MM.1S (cell line): ENCODE measurements around the gene CD109.
"Not testable (repeated sequence)": the region's sequence is repeated elsewhere in the genome, so short reads cannot be mapped to it uniquely, and the experiment has no call there.

ENCODE experiments used
- DNase-seq: peaks from one replicate; pipeline ENCODE4 v3.0.0-alpha.2; 2015
- H2AFZ ChIP-seq: fragments of 300-600 bp; sonication (generic); 2 replicates; pipeline ENCODE4 v1.6.0; 2016; ENCODE audit warnings: antibody characterized with exemption, low read length
- H3F3A ChIP-seq: fragments of 300-600 bp; sonication (generic); 2 replicates; pipeline ENCODE4 v1.6.1; 2016; ENCODE audit warnings: mild to moderate bottlenecking, antibody characterized with exemption, low read length, moderate library complexity, mixed read lengths; ENCODE audit not compliant: insufficient read depth
- H3K27ac ChIP-seq: fragments of 300-600 bp; sonication (generic); 2 replicates; pipeline ENCODE4 v1.5.1; 2016; ENCODE audit warnings: mild to moderate bottlenecking, low read length
- H3K27me3 ChIP-seq: fragments of 300-600 bp; sonication (generic); replicated peaks from 2 replicates; pipeline ENCODE4 v1.6.0; 2016; ENCODE audit warnings: low read length; ENCODE audit not compliant: insufficient read depth
- H3K36me3 ChIP-seq: fragments of 300-600 bp; sonication (generic); replicated peaks from 2 replicates; pipeline ENCODE4 v1.6.1; 2016; ENCODE audit warnings: mild to moderate bottlenecking, low read length, mixed read lengths; ENCODE audit not compliant: insufficient read depth
- H3K4me1 ChIP-seq: fragments of 300-600 bp; sonication (generic); 2 replicates; pipeline ENCODE4 v1.6.1; 2016; ENCODE audit warnings: low read length, mixed read lengths
- H3K4me2 ChIP-seq: fragments of 300-600 bp; sonication (generic); 2 replicates; pipeline ENCODE4 v1.6.0; 2016; ENCODE audit warnings: low read depth, low read length
- H3K4me3 ChIP-seq: fragments of 300-600 bp; sonication (generic); 2 replicates; pipeline ENCODE4 v1.5.1; 2016; ENCODE audit warnings: low read length, mixed read lengths
- H3K79me2 ChIP-seq: fragments of 300-600 bp; sonication (generic); 2 replicates; pipeline ENCODE4 v1.6.1; 2016; ENCODE audit warnings: mixed run types, low read length, mixed read lengths
- H3K9ac ChIP-seq: fragments of 300-600 bp; sonication (generic); 2 replicates; pipeline ENCODE4 v1.6.1; 2016; ENCODE audit warnings: low read length, mixed read lengths
- H3K9me2 ChIP-seq: fragments of 300-600 bp; sonication (generic); replicated peaks from 2 replicates; pipeline ENCODE4 v1.6.1; 2016; ENCODE audit warnings: mild to moderate bottlenecking, low read length, mixed read lengths; ENCODE audit not compliant: insufficient read depth
- H3K9me3 ChIP-seq: fragments of 300-600 bp; sonication (generic); replicated peaks from 2 replicates; pipeline ENCODE4 v1.6.1; 2016; ENCODE audit warnings: mild to moderate bottlenecking, low read length, mixed read lengths; ENCODE audit not compliant: insufficient read depth
- H4K20me1 ChIP-seq: fragments of 300-600 bp; sonication (generic); 2 replicates; pipeline ENCODE4 v1.6.1; 2016; ENCODE audit warnings: mild to moderate bottlenecking, low read length, moderate library complexity, mixed read lengths; ENCODE audit not compliant: insufficient read depth
- EZH2 ChIP-seq: fragments of 300-600 bp; sonication (generic); optimal IDR thresholded peaks from 2 replicates; pipeline ENCODE3; 2017; ENCODE audit warnings: low read depth, mild to moderate bottlenecking, antibody characterized with exemption, low read length, mixed read lengths
- EZH2phosphoT487 ChIP-seq: fragments of 300-600 bp; sonication (generic); IDR thresholded peaks from 2 replicates; pipeline ENCODE4 v1.6.1; 2018; ENCODE audit warnings: antibody characterized with exemption, low read length
- TF ChIP-seq, protein P1 (sequence below): fragments of 300-600 bp; sonication (generic); IDR thresholded peaks from 2 replicates; pipeline ENCODE4 v1.5.1; 2016; ENCODE audit warnings: antibody characterized with exemption, low read length, mixed read lengths

The CD109 gene

DNA sequence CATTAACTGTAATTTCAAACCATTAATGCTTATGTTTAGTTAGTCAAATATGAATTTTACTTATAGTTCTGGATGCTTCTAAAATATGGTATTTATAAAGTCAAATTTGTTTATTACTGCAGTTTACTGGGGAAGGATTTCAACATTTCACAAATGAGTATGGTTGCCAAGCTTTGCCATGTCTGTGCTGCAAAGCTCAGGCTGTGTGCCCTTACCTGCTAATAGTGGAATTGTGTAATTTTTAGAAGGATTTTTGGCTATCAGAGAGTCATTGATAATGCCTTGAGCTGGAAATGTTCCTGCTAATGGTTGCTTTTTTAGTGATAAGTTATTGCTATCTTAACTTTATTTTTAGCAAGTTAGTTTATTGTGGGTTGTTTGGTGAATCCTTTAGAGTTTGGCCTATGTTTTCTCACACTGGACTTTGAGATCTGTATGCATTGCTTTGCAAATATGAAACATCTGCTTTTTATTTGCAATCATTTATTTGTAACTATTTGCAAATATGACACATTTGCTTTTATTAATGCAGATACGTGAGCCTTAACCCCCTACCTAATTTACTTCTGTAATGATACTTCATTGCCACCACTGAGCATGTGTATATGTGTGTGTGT lies 105.8 kb downstream of the CD109 start:
- Histone ChIP-seq H4K20me1 (no peaks in the 10 kb centered on the region), H3K27ac (no peak overlapping the region), H3K79me2 (no peaks in the 10 kb centered on the region), H3K9me2 (no peaks in the 10 kb centered on the region), H3K27me3 (no peaks in the 10 kb centered on the region), H3K4me1 (no peaks in the 10 kb centered on the region), H3K9me3 (no peaks in the 10 kb centered on the region), H2AFZ (no peak overlapping the region), H3K36me3 (no peaks in the 10 kb centered on the region), H3K9ac (no peak overlapping the region), H3F3A (no peaks in the 10 kb centered on the region), H3K4me3 (no peak overlapping the region), H3K4me2 (no peak overlapping the region)
- no peak for TF ChIP-seq EZH2
- TF ChIP-seq, protein P1, sequence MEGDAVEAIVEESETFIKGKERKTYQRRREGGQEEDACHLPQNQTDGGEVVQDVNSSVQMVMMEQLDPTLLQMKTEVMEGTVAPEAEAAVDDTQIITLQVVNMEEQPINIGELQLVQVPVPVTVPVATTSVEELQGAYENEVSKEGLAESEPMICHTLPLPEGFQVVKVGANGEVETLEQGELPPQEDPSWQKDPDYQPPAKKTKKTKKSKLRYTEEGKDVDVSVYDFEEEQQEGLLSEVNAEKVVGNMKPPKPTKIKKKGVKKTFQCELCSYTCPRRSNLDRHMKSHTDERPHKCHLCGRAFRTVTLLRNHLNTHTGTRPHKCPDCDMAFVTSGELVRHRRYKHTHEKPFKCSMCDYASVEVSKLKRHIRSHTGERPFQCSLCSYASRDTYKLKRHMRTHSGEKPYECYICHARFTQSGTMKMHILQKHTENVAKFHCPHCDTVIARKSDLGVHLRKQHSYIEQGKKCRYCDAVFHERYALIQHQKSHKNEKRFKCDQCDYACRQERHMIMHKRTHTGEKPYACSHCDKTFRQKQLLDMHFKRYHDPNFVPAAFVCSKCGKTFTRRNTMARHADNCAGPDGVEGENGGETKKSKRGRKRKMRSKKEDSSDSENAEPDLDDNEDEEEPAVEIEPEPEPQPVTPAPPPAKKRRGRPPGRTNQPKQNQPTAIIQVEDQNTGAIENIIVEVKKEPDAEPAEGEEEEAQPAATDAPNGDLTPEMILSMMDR: no peak
- no peak for TF ChIP-seq EZH2phosphoT487
- no peak for DNase-seq

DNA sequence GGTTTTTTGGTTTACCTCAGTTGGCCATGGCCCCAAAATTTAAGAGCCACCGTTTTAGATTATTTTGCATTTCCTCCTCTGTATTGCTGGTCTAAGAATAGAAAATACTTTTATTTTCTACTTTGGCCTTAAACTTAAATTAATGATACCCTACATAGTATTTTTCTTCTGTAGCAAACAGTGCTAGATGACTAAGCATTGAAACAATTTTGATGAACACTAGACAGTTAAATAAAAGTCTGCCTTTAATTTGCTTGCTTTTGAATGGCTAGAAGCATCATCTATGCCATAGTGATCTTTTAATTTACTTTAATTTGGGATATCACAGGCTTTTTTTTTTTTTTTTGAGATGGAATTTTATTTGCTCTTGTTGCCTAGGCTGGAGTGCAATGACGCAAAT lies 106.4 kb downstream of the CD109 start:
- TF ChIP-seq EZH2phosphoT487: no peak
- no peak for TF ChIP-seq EZH2
- TF ChIP-seq, protein P1: no peak

DNA sequence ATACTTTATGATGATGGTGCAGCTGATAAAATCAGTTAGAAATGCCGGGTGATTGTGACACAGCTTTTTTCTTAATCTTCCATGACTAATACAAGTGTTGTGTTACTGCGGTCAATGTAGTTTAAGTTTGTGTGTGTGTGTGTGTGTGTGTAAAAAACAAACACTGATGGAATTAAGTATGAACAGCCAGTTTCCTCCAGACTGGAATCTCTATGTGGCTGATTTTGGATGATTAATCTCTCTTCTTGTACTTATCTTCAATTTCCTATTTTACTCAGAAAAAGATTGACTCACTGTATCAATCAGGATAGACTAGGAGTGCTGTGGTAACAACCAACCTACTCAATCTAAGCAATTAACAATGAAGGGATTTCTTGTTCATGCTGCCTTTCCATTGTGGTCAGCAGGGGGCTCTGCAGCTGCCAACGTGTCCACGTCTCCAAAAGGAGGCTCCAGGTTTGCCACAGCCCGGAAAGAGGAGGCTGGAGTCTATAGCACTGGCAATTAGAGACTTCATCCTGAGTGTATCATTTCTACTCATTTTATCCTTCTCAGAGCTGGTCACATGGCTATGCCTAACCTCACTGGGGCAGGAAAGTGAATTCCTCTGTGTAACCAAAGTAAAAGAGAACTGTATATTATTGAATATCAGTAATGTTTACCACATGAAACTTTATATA lies 107.7 kb downstream of the CD109 start:
- H3K9ac ChIP-seq: no peak overlapping the region
- TF ChIP-seq, protein P1: peak; percentile 48
- TF ChIP-seq EZH2: no peak
- H3K79me2 ChIP-seq: no peaks in the 10 kb centered on the region
- H3K27me3 ChIP-seq: no peaks in the 10 kb centered on the region
- H3K4me2 ChIP-seq: no peak overlapping the region
- no peaks in the 10 kb centered on the region for H3K9me2 ChIP-seq
- H4K20me1 ChIP-seq: no peaks in the 10 kb centered on the region
- no peak overlapping the region for H3K27ac ChIP-seq
- no peaks in the 10 kb centered on the region for H3K4me1 ChIP-seq
- no peaks in the 10 kb centered on the region for H3K9me3 ChIP-seq
- no peak overlapping the region for H2AFZ ChIP-seq
- no peaks in the 10 kb centered on the region for H3K36me3 ChIP-seq
- no peaks in the 10 kb centered on the region for H3F3A ChIP-seq
- DNase-seq: no peak
- no peak overlapping the region for H3K4me3 ChIP-seq

More for the DNA sequence above, 106.4 kb downstream of the CD109 start:
- DNase-seq: no peak
- no peak overlapping the region for H3K4me2 ChIP-seq
- H3K4me3 ChIP-seq: no peak overlapping the region
- H3K9ac ChIP-seq: no peak overlapping the region
- H2AFZ ChIP-seq: no peak overlapping the region
- H3F3A ChIP-seq: no peaks in the 10 kb centered on the region
- no peaks in the 10 kb centered on the region for H3K79me2 ChIP-seq
- no peaks in the 10 kb centered on the region for H3K27me3 ChIP-seq
- H3K9me3 ChIP-seq: no peaks in the 10 kb centered on the region
- H3K27ac ChIP-seq: no peak overlapping the region
- no peaks in the 10 kb centered on the region for H3K9me2 ChIP-seq
- no peaks in the 10 kb centered on the region for H3K4me1 ChIP-seq
- H3K36me3 ChIP-seq: no peaks in the 10 kb centered on the region
- no peaks in the 10 kb centered on the region for H4K20me1 ChIP-seq

DNA sequence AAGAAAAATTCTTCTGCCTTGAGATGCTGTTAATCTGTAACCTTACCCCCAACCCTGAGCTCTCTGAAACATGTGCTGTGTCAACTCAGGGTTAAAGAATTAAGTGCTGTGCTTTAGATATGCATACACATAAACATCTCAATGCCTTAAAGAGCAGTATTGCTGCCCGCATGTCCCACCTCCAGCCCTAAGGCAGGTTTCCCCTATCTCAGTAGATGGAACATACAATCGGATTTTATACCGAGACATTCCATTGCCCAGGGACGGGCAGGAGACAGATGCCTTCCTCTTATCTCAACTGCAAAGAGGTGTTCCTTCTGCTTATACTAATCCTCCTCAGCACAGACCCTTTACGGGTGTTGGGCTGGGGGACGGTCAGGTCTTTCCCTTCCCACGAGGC lies 109.2 kb downstream of the CD109 start:
- not testable (repeated sequence) for H2AFZ ChIP-seq, H3K4me2 ChIP-seq

DNA sequence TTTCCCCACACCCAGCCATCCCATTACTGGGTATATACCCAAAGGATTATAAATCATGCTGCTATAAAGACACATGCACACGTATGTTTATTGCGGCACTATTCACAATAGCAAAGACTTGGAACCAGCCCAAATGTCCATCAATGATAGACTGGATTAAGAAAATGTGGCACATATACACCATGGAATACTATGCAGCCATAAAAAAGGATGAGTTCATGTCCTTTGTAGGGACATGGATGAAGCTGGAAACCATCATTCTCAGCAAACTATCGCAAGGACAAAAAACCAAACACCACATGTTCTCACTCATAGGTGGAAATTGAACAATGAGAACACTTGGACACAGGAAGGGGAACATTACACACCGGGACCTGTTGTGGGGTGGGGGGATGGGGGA lies 110.0 kb downstream of the CD109 start:
- not testable (repeated sequence) for H4K20me1 ChIP-seq, H3K9ac ChIP-seq, H3K4me1 ChIP-seq, H3F3A ChIP-seq, H3K9me3 ChIP-seq, DNase-seq, H3K4me2 ChIP-seq, H3K9me2 ChIP-seq, H3K4me3 ChIP-seq, H3K27ac ChIP-seq, H3K36me3 ChIP-seq, H3K27me3 ChIP-seq, H2AFZ ChIP-seq, H3K79me2 ChIP-seq

More for the DNA sequence above, 109.2 kb downstream of the CD109 start:
- H3K9ac ChIP-seq, H4K20me1 ChIP-seq, H3K79me2 ChIP-seq, DNase-seq, H3K36me3 ChIP-seq, H3K4me1 ChIP-seq, H3K27ac ChIP-seq, H3K4me3 ChIP-seq, H3K27me3 ChIP-seq, H3F3A ChIP-seq, H3K9me3 ChIP-seq, H3K9me2 ChIP-seq: not testable (repeated sequence)
